ENCODE data around the gene AGFG2.

GRCh38 chr7:100580466-100581283 is 41.7 kb downstream of the AGFG2 start:
- TF ChIP-seq CTCF (conservative IDR thresholded peaks at IDR 0.05; ENCODE audit: low read length), result no peak
- TF ChIP-seq EZH2phosphoT487 (IDR thresholded peaks at IDR 0.05; ENCODE audit: borderline replicate concordance), result no peak
